ENCODE data around the gene AMOTL1. TPM values are rescaled to one million over a fixed set of nuclear protein-coding genes. Genes with fewer than 3 reads are reported as not detected.

Gene AMOTL1
- total and polyA plus RNA-seq, 12 donors = 3.0 to 26.7 (median 19.5) TPM

DNA sequence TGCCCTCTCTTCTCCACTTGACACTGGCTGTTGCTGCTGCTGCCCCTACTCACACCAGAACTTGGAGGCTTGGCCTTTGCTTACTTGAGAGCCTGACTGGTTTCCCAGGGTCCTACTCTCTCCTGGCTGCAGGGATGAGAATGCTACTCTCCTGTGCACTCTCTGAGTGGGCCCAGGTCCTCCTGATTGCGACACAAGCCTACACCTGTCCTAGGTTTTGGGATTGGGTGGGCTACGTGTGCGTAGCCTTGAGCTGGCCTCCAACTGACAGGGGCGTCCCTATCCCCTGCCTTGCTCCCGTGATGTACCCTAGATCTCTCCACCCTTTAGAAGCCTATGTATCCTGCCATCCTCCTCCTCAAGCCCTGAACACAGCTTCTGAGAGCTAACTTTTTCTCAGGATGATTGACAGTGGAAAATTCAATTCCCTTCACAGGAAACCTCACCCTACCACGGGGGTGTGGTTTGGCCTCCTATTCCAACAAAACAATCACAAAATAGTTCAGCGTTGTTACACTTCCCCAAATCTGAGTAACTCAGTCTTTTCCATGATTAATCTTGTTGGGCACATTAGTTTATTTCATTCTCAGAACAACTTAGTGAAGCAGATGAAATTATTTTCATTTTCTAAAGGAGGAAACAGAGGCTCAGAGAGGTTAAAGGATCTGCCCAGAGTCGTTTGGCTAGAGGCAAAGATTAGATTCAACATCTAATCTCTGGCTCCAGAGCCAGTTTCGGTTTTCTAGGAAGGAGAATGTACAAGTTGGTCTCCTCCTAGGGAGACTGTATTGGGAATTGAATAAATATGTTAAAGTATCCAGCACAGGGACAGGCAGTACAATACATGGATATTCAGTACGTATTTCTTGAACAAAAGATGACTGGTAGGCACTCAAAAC lies 17.6 kb upstream of the AMOTL1 start:
- intact Hi-C loops (cut with DNase I) = no loop called here
- DNase-seq = no peak
- TF ChIP-seq POLR2A (IDR thresholded peaks at IDR 0.05) (no peak), CTCF (IDR thresholded peaks at IDR 0.05) (no peak)
- Histone ChIP-seq H3K27me3 (no peaks in the 10 kb centered on the region), H3K4me1 (replicated peaks in 1 of 2) (peaks cover 0 to 10% of the 10 kb centered on the region in 2 donors), H3K36me3 (replicated peaks in 1 of 2) (no peaks in the 10 kb centered on the region), H3K9me3 (replicated peaks in 1 of 3) (no peaks in the 10 kb centered on the region), H3K4me3 (no peak overlapping the region), H3K27ac (peak overlapping the region in 2 of 5 donors; percentile 23 to 34)
- 68 to 73% (median 70%) methylated on average over 10 of the region's 10 CpGs for WGBS, 4 donors

DNA sequence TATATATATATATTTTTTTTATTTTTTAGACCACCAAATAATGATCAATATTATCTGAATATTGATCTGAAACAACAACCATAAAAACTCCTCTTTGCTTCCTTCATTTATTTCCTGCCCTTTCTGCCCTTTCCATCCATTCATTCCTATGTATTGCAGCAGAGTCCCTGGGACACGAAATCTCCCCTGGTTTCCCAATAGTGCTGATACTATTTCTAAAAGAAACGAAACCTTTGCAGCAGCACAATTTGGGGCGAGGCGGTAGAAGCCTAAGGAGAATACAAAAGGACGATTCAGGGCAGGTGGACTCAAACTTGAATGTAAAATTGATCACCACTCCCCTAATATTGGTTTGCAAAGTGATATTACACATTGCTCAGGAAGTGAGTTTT lies 16.9 kb upstream of the AMOTL1 start:
- Histone ChIP-seq H3K36me3 (replicated peaks in 1 of 2) (no peaks in the 10 kb centered on the region), H3K27me3 (no peaks in the 10 kb centered on the region), H3K27ac (no peak overlapping the region), H3K4me1 (replicated peaks in 1 of 2) (peaks cover 0 to 10% of the 10 kb centered on the region in 2 donors), H3K4me3 (no peak overlapping the region), H3K9me3 (replicated peaks in 1 of 3) (no peaks in the 10 kb centered on the region)
- no peak for TF ChIP-seq POLR2A (IDR thresholded peaks at IDR 0.05)
- no peak for TF ChIP-seq CTCF (IDR thresholded peaks at IDR 0.05)
- intact Hi-C loops (cut with DNase I) = no loop called here
- no peak for DNase-seq
- WGBS, 4 donors = 76 to 85% (median 82%) methylated on average over 5 of the region's 5 CpGs

- Histone ChIP-seq H3K4me1 (replicated peaks in 1 of 2) (peaks cover 0 to 10% of the 10 kb centered on the region in 2 donors), H3K27me3 (no peaks in the 10 kb centered on the region), H3K4me3 (no peak overlapping the region), H3K9me3 (replicated peaks in 1 of 3) (no peaks in the 10 kb centered on the region), H3K36me3 (replicated peaks in 1 of 2) (no peaks in the 10 kb centered on the region), H3K27ac (no peak overlapping the region)
- TF ChIP-seq CTCF (IDR thresholded peaks at IDR 0.05) = no peak
- TF ChIP-seq POLR2A (IDR thresholded peaks at IDR 0.05) = no peak
- no peak for DNase-seq
- 70 to 74% (median 71%) methylated on average over 5 of the region's 5 CpGs for WGBS, 4 donors
- intact Hi-C loops (cut with DNase I) = no loop called here
Measured at GRCh38 chr11:94751786-94752185, 16.4 kb upstream of the AMOTL1 start.

DNA sequence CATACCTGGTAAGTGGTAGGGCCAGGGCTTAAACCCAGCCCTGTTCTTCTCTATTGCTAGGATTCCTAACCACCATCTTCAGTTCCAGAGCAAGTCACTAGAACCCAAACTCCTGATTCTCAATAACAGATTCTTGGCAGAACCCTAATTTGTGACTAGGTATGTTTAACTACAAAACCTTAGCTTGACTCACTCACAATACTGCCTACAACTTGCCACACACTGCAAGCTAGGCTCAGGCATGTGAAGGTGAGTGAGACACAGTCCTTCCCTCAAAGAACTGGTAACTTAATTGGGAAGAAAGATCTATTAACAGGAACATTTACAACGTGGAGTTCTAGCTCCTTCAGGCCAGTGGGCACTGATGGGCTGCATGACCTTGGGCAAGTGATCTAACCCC lies 14.5 kb upstream of the AMOTL1 start:
- Histone ChIP-seq H3K4me3 (no peak overlapping the region), H3K9me3 (replicated peaks in 1 of 3) (no peaks in the 10 kb centered on the region), H3K27ac (no peak overlapping the region), H3K36me3 (replicated peaks in 1 of 2) (no peaks in the 10 kb centered on the region), H3K4me1 (replicated peaks in 1 of 2) (peaks cover 0 to 10% of the 10 kb centered on the region in 2 donors), H3K27me3 (no peaks in the 10 kb centered on the region)
- intact Hi-C loops (cut with DNase I) = no loop called here
- no peak for DNase-seq
- TF ChIP-seq POLR2A (IDR thresholded peaks at IDR 0.05) (no peak), CTCF (IDR thresholded peaks at IDR 0.05) (no peak)
- 61 to 71% (median 62%) methylated on average over 1 of the region's 1 CpG for WGBS, 4 donors

Measured in adrenal gland (tissue), 12 donors.